ENCODE results near the gene CLOCK.

Gene CLOCK

GRCh38 chr4:55488716-55489115 lies 58.0 kb downstream of the CLOCK start:
- TF ChIP-seq, protein P1, sequence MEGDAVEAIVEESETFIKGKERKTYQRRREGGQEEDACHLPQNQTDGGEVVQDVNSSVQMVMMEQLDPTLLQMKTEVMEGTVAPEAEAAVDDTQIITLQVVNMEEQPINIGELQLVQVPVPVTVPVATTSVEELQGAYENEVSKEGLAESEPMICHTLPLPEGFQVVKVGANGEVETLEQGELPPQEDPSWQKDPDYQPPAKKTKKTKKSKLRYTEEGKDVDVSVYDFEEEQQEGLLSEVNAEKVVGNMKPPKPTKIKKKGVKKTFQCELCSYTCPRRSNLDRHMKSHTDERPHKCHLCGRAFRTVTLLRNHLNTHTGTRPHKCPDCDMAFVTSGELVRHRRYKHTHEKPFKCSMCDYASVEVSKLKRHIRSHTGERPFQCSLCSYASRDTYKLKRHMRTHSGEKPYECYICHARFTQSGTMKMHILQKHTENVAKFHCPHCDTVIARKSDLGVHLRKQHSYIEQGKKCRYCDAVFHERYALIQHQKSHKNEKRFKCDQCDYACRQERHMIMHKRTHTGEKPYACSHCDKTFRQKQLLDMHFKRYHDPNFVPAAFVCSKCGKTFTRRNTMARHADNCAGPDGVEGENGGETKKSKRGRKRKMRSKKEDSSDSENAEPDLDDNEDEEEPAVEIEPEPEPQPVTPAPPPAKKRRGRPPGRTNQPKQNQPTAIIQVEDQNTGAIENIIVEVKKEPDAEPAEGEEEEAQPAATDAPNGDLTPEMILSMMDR (IDR thresholded peaks at IDR 0.05; ENCODE audit: insufficient read depth, missing control alignments): no peak
- no peak for FAIRE-seq

GRCh38 chr4:55485821-55486220 lies 60.9 kb downstream of the CLOCK start:
- DNase-seq (ENCODE audit: insufficient read length, low spot score) (no peak), FAIRE-seq (no peak)
- TF ChIP-seq, protein P1 (IDR thresholded peaks at IDR 0.05; ENCODE audit: insufficient read depth, missing control alignments): no peak

More at GRCh38 chr4:55488716-55489115, 58.0 kb downstream of the CLOCK start:
- DNase-seq (ENCODE audit: insufficient read length, low spot score): no peak

DNA sequence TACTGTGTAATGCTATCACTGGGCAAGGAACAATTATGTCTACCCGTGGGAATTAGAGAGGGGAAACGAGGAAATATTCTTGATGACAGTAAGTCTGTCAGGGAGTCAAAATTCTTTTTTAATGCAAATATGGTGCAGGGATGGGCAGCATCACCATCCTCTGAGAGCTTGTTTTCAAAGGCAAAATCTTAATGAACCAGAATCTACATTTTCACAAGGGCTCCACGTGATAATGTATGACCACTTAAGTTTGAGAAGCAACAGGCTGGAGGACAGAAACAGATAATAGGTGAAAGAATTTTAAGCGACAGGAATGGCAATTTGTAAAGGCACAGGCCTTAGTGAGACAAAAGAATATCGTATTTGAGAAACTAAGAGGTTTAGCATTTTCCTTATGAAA lies 63.4 kb downstream of the CLOCK start:
- FAIRE-seq: no peak
- no peak for DNase-seq (ENCODE audit: insufficient read length, low spot score)
- TF ChIP-seq, protein P1 (IDR thresholded peaks at IDR 0.05; ENCODE audit: insufficient read depth, missing control alignments): no peak

- TF ChIP-seq, protein P1 (IDR thresholded peaks at IDR 0.05; ENCODE audit: insufficient read depth, missing control alignments): no peak
- no peak for DNase-seq (ENCODE audit: insufficient read length, low spot score)
- FAIRE-seq: no peak
Measured at GRCh38 chr4:55475394-55476243, 71.1 kb downstream of the CLOCK start.

- TF ChIP-seq, protein P1 (IDR thresholded peaks at IDR 0.05; ENCODE audit: insufficient read depth, missing control alignments): no peak
- FAIRE-seq: no peak
Measured at GRCh38 chr4:55469979-55470378, 76.7 kb downstream of the CLOCK start.

DNA sequence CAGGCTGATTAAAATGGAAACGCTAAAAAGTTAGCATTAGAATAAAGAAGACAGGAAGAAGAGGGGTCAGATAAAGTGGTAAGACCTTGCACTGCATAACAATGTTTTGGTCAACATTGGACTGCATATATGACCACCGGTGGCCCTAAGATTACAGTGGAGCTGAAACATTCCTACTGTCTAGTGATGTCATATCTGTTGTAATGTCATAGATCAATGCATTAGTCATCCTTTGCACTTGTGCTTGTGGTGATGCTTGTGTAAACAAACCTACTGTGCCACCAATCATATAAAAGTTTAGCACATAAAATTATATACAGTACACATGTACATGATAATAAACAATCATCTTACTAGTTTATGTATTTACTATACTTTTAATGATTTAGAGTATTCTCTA lies 78.0 kb downstream of the CLOCK start:
- TF ChIP-seq, protein P1 (IDR thresholded peaks at IDR 0.05; ENCODE audit: insufficient read depth, missing control alignments): no peak
- FAIRE-seq (no peak), DNase-seq (ENCODE audit: insufficient read length, low spot score) (no peak)

More at GRCh38 chr4:55469979-55470378, 76.7 kb downstream of the CLOCK start:
- no peak for DNase-seq (ENCODE audit: insufficient read length, low spot score)

DNA sequence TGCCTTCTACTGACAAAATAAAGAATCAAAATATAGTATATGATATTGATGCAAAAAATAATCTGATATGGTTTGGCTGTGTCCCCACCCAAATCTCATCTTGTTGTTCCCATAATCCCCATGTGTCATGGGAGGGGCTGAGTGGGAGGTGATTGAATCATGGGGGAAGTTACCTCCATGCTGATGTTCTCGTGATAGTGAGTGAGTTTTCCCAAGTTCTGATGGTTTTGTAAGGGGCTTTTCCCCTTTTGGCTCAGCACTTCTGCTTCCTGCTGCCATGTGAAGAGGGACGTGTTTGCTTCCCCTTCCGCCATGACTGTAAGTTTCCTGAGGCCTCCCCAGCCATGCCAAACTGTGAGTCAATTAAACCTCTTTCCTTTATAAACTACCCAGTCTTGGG lies 80.7 kb downstream of the CLOCK start:
- no peak for FAIRE-seq
- TF ChIP-seq, protein P1 (IDR thresholded peaks at IDR 0.05; ENCODE audit: insufficient read depth, missing control alignments): no peak
- no peak for DNase-seq (ENCODE audit: insufficient read length, low spot score)
